SK-N-SH (cell line): ENCODE results near the gene TPRG1L. TPM values are rescaled to one million over a fixed set of nuclear protein-coding genes. Genes with fewer than 3 reads are reported as not detected.

Source experiments
- CTCF ChIA-PET: fragments of 300-600, 350-600 bp; formaldehyde crosslinking; extraction: SDS; loops from one replicate; lab custom pipeline; 2021; lab: Yijun Ruan, JAX
- POLR2A ChIA-PET: fragments of 350-600 bp; sonication (Branson Sonifier 250); formaldehyde crosslinking; extraction: SDS; loops from one replicate; lab custom pipeline; 2020; ENCODE audit warnings: antibody characterized with exemption, inconsistent platforms; lab: Yijun Ruan, JAX
- DNase-seq: peaks from one replicate; pipeline ENCODE4 v3.0.0; 2012
- H2AFZ ChIP-seq: fragments of 200-600 bp; sonication (generic); 2 replicates; pipeline ENCODE4 v1.8.1; 2016; ENCODE audit warnings: antibody characterized with exemption, mild to moderate bottlenecking, low read depth
- H3F3A ChIP-seq: fragments of 200-600 bp; sonication (generic); replicated peaks from 2 replicates; pipeline ENCODE3; 2016; ENCODE audit warnings: antibody characterized with exemption, mild to moderate bottlenecking; ENCODE audit not compliant: insufficient read depth
- H3K27ac ChIP-seq, 2 experiments: fragments of 200-500 bp in 1 of 2; fragments of 200-600 bp in 1 of 2; sonication (Bioruptor generic) in 1 of 2; sonication (generic), shearing (Covaris generic) in 1 of 2; 2 replicates each; pipeline versions ENCODE4 v1.5.1 to v1.6.1; 2014 to 2016; ENCODE audit warnings: low read depth in 2 of 2, inconsistent platforms in 1 of 2, low read length in 1 of 2, mild to moderate bottlenecking in 1 of 2, mixed read lengths in 1 of 2
- H3K27me3 ChIP-seq: fragments of 200-600 bp; sonication (generic), shearing (Covaris generic); 2 replicates; pipeline ENCODE4 v1.6.1; 2016; ENCODE audit warnings: mixed run types; ENCODE audit not compliant: insufficient read depth
- H3K36me3 ChIP-seq, 2 experiments: fragments of 200-500 bp in 1 of 2; fragments of 200-600 bp in 1 of 2; sonication (Bioruptor generic) in 1 of 2; sonication (generic) in 1 of 2; replicated peaks in 1 of 2; 2 replicates each; pipeline versions ENCODE3 to v1.5.1; 2014 to 2016; ENCODE audit warnings: low read length in 1 of 2, mild to moderate bottlenecking in 1 of 2; ENCODE audit not compliant: insufficient read depth in 2 of 2, control insufficient read depth in 1 of 2
- H3K4me1 ChIP-seq, 2 experiments: fragments of 200-500 bp in 1 of 2; fragments of 200-600 bp in 1 of 2; sonication (Bioruptor generic) in 1 of 2; sonication (generic), shearing (Covaris generic) in 1 of 2; 2 replicates each; pipeline versions ENCODE4 v1.5.1 to v1.6.1; 2014 to 2016; ENCODE audit warnings: low read depth in 1 of 2, low read length in 1 of 2, mixed run types in 1 of 2; ENCODE audit not compliant: insufficient read depth in 2 of 2, control insufficient read depth in 1 of 2
- H3K4me2 ChIP-seq: fragments of 200-600 bp; sonication (generic), shearing (Covaris generic); 2 replicates; pipeline ENCODE4 v1.6.1; 2017; ENCODE audit warnings: mixed run types
- H3K4me3 ChIP-seq, 2 experiments: fragments of 200-500 bp in 1 of 2; fragments of 200-600 bp in 1 of 2; sonication (Bioruptor generic) in 1 of 2; sonication (generic), shearing (Covaris generic) in 1 of 2; 2 replicates each; pipeline versions ENCODE4 v1.5.1 to v1.8.1; 2014 to 2016; ENCODE audit warnings: low read depth in 2 of 2, inconsistent platforms in 1 of 2, low read length in 1 of 2, mild to moderate bottlenecking in 1 of 2, mixed read lengths in 1 of 2, moderate library complexity in 1 of 2
- H3K79me2 ChIP-seq: fragments of 200-600 bp; sonication (generic); 2 replicates; pipeline ENCODE4 v1.8.1; 2017; ENCODE audit warnings: mild to moderate bottlenecking; ENCODE audit not compliant: insufficient read depth
- H3K9ac ChIP-seq: fragments of 200-600 bp; sonication (generic); 2 replicates; pipeline ENCODE4 v1.6.1; 2017; ENCODE audit warnings: mixed run types
- H3K9me2 ChIP-seq: fragments of 200-600 bp; sonication (generic); 2 replicates; pipeline ENCODE4 v1.6.1; 2017; ENCODE audit warnings: mixed run types
- H3K9me3 ChIP-seq: fragments of 200-600 bp; sonication (generic); 2 replicates; pipeline ENCODE4 v1.6.1; 2017; ENCODE audit warnings: mixed run types, mild to moderate bottlenecking, moderate library complexity
- H4K20me1 ChIP-seq: fragments of 200-600 bp; sonication (generic); 2 replicates; pipeline ENCODE4 v1.6.1; 2017; ENCODE audit warnings: mild to moderate bottlenecking, mixed run types; ENCODE audit not compliant: insufficient read depth
- CHD2 ChIP-seq: fragments of 150-350 bp; IDR thresholded peaks from 2 replicates; pipeline ENCODE4 v1.6.1; 2018; ENCODE audit warnings: low read length; ENCODE audit not compliant: partially characterized antibody
- EZH2phosphoT487 ChIP-seq: fragments of 200-600 bp; sonication (generic); IDR thresholded peaks from 2 replicates; pipeline ENCODE4 v1.6.1; 2017; ENCODE audit warnings: low read depth, mixed run types, mild to moderate bottlenecking, antibody characterized with exemption, moderate library complexity, borderline replicate concordance
- FOXJ3 ChIP-seq: sonication (generic); formaldehyde crosslinking; IDR thresholded peaks from 2 replicates; pipeline ENCODE4 v1.5.1; 2020; ENCODE audit warnings: mild to moderate bottlenecking, missing genetic modification reagents
- JUND ChIP-seq: IDR thresholded peaks from 2 replicates; pipeline ENCODE4 v1.4.0; 2012
- MEF2A ChIP-seq: IDR thresholded peaks from 2 replicates; pipeline ENCODE4 v1.4.0; 2012; ENCODE audit warnings: low read depth, borderline replicate concordance
- MXI1 ChIP-seq: IDR thresholded peaks from 2 replicates; pipeline ENCODE4 v1.6.1; 2012; ENCODE audit warnings: mild to moderate bottlenecking, low read depth, low read length, improper control_type of control experiment
- NFIC ChIP-seq: IDR thresholded peaks from 2 replicates; pipeline ENCODE4 v1.4.0; 2012; ENCODE audit warnings: borderline replicate concordance
- RXRA ChIP-seq: IDR thresholded peaks from 2 replicates; pipeline ENCODE4 v1.4.0; 2012; ENCODE audit warnings: low read depth, mild to moderate bottlenecking, borderline replicate concordance
- TCF12 ChIP-seq: IDR thresholded peaks from 2 replicates; pipeline ENCODE4 v1.4.0; 2012
- WGBS: methylation state at CpG from one replicate; pipeline ENCODE4 v1.1.6; 2017; ENCODE audit warnings: low lambda C conversion rate; 5-methylcytosine and 5-hydroxymethylcytosine counted together
- polyA plus RNA-seq, 3 experiments: library from polyadenylated mRNA; depleted of rRNA; stranded (reverse); fragments of >200 nt; gene quantifications; 2 replicates each; pipeline ENCODE4 v1.2.3, GENCODE V29; 2012
- TF ChIP-seq, protein P1 (sequence below): IDR thresholded peaks from 2 replicates; pipeline ENCODE4 v1.4.0; 2012; ENCODE audit warnings: low read depth, borderline replicate concordance
- TF ChIP-seq, protein P2 (sequence below): IDR thresholded peaks from 2 replicates; pipeline ENCODE4; 2012

Gene TPRG1L
- polyA plus RNA-seq, 1 of the 3 experiments (the other 2 are of a cell fraction): 25.9 TPM

DNA sequence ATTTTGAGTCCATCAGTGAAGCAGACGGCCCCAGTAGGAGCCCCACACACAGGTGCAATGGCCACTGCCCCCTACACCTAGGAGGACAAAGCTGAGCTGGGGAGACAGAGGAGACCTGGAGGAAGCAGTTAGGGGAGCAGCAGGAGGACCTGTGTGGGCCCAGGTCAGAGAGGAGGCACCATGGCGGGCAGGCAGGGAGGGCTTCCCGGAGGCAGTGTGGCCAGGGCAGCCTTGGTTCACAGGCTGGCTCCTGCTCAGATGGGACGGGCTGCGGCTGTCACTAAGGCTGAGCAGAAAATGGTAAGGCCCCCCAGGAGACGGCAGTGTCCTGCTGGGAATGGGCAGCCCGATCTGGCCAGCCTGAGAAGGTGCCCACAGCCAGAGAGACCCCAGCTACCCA, 28.9 kb upstream of the TPRG1L start:
- H4K20me1 ChIP-seq: no peaks in the 10 kb centered on the region
- H3K4me2 ChIP-seq: no peak overlapping the region
- H2AFZ ChIP-seq: no peak overlapping the region
- no peak overlapping the region for H3K9ac ChIP-seq
- TF ChIP-seq, protein P1, sequence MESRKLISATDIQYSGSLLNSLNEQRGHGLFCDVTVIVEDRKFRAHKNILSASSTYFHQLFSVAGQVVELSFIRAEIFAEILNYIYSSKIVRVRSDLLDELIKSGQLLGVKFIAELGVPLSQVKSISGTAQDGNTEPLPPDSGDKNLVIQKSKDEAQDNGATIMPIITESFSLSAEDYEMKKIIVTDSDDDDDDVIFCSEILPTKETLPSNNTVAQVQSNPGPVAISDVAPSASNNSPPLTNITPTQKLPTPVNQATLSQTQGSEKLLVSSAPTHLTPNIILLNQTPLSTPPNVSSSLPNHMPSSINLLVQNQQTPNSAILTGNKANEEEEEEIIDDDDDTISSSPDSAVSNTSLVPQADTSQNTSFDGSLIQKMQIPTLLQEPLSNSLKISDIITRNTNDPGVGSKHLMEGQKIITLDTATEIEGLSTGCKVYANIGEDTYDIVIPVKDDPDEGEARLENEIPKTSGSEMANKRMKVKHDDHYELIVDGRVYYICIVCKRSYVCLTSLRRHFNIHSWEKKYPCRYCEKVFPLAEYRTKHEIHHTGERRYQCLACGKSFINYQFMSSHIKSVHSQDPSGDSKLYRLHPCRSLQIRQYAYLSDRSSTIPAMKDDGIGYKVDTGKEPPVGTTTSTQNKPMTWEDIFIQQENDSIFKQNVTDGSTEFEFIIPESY: no peak
- TF ChIP-seq RXRA (no peak), FOXJ3 (CRISPR knock-in tag) (no peak)
- CTCF ChIA-PET: interaction anchor here (1.1 kb wide), 1 partner anchor 23 kb away, joined by 6 read pairs; no protein-coding TSS in a partner anchor
- peaks cover 0 to 24% of the 10 kb centered on the region in 2 experiments; a peak in 1 of 4 replicates for H3K4me1 ChIP-seq
- H3K9me2 ChIP-seq: no peaks in the 10 kb centered on the region
- H3K27me3 ChIP-seq: no peaks in the 10 kb centered on the region
- WGBS: 40% methylated on average over 1 of the region's 7 CpGs
- H3F3A ChIP-seq: no peaks in the 10 kb centered on the region
- no peaks in the 10 kb centered on the region for H3K36me3 ChIP-seq
- no peak overlapping the region for H3K4me3 ChIP-seq
- POLR2A ChIA-PET: no interaction called here
- no peaks in the 10 kb centered on the region for H3K79me2 ChIP-seq
- no peak overlapping the region for H3K27ac ChIP-seq
- no peak for DNase-seq
- no peaks in the 10 kb centered on the region for H3K9me3 ChIP-seq

- ChIA-PET CTCF (interaction anchor here (1.1 to 1.6 kb wide), 5 partner anchors 8 to 127 kb away, joined by 3 to 9 read pairs (median 6); no protein-coding TSS in a partner anchor), POLR2A (no interaction called here)
- Histone ChIP-seq H3K27me3 (no peaks in the 10 kb centered on the region), H3K36me3 (no peaks in the 10 kb centered on the region), H3K4me2 (no peak overlapping the region), H3K9ac (no peak overlapping the region), H3K4me3 (no peak overlapping the region), H3K4me1 (peaks cover 0 to 23% of the 10 kb centered on the region in 2 experiments; a peak in 1 of 4 replicates), H4K20me1 (no peaks in the 10 kb centered on the region), H3F3A (no peaks in the 10 kb centered on the region), H2AFZ (no peak overlapping the region), H3K9me3 (no peaks in the 10 kb centered on the region), H3K27ac (no peak overlapping the region), H3K9me2 (no peaks in the 10 kb centered on the region), H3K79me2 (no peaks in the 10 kb centered on the region)
- DNase-seq: no peak
- TF ChIP-seq EZH2phosphoT487 (no peak), JUND (no peak), TCF12 (no peak), NFIC (no peak), RXRA (no peak), CHD2 (no peak), MEF2A (no peak), MXI1 (no peak)
- TF ChIP-seq, protein P2, sequence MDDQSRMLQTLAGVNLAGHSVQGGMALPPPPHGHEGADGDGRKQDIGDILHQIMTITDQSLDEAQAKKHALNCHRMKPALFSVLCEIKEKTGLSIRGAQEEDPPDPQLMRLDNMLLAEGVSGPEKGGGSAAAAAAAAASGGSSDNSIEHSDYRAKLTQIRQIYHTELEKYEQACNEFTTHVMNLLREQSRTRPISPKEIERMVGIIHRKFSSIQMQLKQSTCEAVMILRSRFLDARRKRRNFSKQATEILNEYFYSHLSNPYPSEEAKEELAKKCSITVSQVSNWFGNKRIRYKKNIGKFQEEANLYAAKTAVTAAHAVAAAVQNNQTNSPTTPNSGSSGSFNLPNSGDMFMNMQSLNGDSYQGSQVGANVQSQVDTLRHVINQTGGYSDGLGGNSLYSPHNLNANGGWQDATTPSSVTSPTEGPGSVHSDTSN: no peak
- 84% methylated on average over 16 of the region's 29 CpGs for WGBS
These were observed 27.9 kb upstream of the TPRG1L start for GRCh38 chr1:3596663-3597598.
